GM19467 (cell line): ENCODE results near the gene ATRIP.
"Not testable (repeated sequence)": the region's sequence is repeated elsewhere in the genome, so short reads cannot be mapped to it uniquely, and the experiment has no call there.

Source experiments
- ATAC-seq: cut with Tn5 transposase; IDR thresholded peaks from one replicate; pipeline ENCODE4 v1.9.1; 2021; ENCODE audit warnings: mild to moderate bottlenecking, moderate library complexity; ENCODE audit not compliant: unreplicated experiment

Gene ATRIP

GRCh38 chr3:48446425-48447193, at the start of gene ATRIP:
Gene ATRIP (plus strand): TSS chr3:48446737. CDS start chr3:48446846, 109 bp downstream.
- ATAC-seq = peak; percentile 94

GRCh38 chr3:48397767-48398681, 48.5 kb upstream of the ATRIP start:
- ATAC-seq = no peak

DNA sequence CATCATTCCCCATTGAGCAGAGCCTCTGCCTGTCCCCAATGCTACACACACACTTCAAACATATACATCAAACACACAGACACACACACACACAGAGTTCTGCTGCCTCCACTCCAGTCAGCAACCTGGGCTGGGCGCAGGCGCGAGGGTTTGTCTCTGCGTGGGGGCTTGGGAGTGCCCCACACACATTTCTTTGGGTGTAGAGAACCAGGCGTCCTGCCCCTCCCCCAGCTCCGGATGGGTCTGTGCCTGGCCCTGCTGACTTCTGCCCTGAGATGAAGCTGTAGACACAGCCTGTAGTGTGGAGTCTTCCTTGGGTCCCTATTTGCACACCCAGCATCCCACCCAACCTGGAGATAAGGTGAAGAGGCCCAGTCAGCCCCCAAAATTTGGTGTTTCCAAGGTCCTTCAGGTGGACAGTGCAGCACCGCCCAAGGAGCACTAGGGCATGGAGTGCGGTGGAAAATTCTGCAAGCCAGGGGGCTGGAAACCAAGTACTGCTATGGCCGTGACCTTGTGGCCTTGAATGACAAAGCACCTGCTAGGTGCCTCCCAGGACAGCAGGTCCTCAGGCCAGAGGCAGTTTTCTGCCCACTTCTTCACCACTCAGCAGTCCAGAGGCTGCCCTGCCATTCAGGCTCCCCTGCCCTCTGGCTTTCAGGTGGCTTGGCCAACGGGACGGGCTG, 47.7 kb upstream of the ATRIP start:
- ATAC-seq = no peak

DNA sequence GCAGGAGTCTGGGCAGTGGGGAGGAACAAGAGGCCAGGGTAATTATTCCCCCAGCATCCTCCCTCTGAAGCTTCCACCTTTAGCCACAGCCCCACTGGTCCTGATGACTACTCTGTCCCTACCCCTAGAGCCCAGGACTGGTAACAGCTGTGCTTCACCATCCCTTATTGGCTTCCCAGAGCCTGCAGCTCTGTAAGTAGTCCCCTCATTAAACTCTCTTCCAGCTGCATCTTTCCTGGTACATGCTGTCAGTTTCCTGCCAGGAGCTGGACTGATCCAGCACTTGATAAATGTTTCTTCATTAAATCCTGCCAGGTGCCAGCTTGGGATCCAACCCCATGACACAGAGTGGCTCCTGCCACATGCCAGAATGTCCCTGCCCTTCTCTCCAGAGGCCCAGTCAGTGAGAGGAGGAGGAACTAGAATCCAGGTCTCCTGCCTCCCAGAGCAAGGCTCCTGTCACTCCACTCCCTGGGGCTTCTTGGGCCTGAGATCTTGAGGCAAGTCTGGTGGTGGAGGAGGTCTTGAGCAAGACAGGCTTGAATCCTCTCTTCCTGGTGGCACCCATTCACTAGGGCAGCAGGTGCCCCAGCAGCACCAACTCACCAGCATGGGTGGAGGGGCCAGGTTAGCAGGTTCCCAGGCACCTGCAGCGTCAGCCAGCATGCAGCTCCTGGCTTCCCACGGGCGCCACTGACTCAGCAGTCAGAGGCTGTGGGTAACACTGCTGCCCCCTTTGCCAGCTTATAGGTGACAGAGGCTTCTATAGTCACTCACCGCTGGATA, 47.0 kb upstream of the ATRIP start:
- ATAC-seq = no peak

DNA sequence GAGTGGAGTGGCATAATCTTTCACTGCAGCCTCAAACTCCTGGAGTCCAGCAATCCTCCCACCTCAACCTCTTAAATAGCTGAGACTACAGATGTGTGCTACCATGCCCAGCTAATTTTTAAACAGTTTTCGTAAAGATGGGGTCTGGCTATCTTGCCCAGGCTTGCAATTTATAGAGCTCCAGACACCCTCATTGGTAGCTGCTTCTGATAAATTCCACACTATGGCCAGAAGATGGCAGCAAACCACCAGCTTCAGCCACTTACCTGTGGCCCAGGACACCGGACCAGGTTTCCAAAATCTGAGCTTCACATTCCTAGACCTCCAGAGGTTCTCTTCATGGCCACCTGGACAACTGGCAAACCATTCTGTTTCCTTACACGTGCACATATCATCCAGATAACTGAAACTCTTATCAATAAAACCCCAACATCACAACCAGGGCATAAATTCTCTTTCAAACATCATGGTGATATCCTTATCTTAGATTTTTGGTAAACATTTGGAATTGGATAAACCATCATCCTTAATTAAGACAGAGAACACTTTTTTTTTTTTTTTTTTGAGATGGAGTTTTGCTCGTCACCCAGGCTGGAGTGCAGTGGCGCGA, 45.6 kb upstream of the ATRIP start:
- no peak for ATAC-seq

DNA sequence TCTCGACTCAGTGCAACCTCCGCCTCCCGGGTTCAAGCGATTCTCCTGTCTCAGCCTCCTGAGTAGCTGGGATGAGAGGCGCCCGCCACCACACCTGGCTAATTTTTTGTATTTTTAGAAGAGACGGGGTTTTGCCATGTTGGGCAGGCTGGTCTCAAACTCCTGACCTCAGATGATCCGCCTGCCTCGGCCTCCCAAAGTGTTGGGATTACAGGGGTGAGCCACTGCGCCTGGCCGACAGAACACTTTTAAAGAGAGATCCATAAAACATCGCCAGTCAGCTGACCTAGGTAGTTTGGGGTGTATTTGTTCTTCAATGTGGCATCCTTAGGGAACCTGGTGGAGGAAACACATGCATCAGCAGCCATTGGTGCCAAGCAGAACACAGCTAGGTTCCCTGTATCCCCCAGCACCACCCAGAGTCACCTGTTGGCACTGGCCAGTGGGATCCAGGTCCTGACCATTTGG, 45.1 kb upstream of the ATRIP start:
- not testable (repeated sequence) for ATAC-seq

GRCh38 chr3:48402281-48402732, 44.2 kb upstream of the ATRIP start:
- no peak for ATAC-seq

DNA sequence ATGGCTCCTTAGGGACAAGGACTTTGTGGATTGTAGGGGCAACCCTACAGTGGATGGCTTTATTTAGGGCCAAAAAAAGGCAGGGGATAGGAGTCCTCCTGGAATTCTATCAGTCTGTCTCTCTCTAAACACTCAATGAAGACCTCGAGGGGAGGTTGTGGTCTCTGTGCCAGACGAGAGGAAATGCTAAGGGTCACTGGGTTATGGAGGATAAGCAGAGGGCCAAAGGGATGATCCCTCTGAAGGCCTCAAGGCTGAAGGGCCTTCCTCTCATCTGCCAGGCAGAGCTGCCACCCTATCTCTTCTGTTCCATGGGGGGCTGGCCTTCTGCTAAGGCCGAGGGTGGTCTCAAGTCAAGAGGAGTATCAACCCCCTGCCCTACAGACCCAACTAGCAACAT, 43.6 kb upstream of the ATRIP start:
- no peak for ATAC-seq

DNA sequence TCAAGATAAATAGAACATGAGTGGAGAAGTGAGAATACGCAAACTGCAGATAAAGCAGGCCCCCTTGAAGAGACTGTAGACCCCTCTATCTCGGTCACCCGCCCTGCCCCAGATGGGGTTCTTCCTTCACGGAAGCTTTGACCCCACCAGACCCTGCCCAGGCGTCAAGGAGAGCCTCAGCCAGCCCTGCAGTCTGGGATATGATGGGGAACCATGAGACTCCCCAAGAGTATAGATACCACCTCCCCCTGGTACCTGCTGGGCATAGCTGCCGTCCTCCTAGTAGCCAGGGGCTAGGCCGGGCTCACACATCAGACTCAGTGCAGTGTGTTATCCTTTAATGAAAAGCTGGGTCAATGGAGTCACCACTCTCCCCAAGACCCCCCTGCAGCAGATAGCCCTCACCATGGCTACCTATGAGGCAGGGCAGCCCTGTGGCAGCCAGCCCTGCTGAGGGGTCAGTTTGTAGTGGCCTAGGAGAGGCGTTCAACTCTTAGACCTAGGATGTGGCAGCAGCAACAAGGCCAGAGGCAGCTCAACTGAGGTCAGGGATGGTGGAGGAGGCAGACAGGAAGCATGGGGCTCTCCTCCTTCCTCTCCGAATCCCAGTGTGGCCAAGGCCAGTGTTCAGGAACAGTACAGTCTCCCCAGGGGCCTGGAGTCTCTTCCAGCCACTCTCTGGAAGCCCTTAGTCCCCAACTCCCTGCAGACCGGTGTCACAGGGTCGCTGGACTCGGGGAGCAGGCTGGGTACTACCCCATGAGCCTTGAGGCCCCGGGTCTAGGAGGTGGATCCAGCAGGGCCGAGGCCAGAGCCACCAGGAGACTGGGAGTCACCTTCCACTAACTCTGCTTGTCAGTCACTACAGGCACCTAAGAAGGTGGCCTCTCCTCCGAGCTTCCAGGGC, 42.8 kb upstream of the ATRIP start:
- no peak for ATAC-seq

- ATAC-seq = no peak
Measured at GRCh38 chr3:48404440-48405342, 41.8 kb upstream of the ATRIP start.

- no peak for ATAC-seq
Measured at GRCh38 chr3:48405343-48405881, 41.1 kb upstream of the ATRIP start.

DNA sequence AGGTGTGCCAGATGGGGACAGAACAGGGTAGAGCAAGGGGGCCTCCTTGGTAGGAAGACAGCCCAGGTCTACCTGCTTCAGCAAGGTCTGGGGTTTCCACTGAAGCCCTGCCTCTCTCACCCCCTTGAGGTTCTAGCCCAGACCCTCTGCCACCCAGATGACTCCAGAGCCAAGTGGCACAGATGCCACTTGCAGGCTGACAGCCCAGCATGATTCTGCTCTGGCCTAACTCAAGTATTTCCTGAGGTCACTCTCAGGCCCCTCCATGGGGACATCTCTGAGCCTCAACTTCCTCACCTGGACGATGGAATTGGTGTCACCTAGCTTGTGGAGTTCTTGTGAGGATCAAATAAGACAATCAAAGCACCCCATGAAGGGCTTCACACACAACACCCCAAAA, 40.6 kb upstream of the ATRIP start:
- ATAC-seq = no peak

DNA sequence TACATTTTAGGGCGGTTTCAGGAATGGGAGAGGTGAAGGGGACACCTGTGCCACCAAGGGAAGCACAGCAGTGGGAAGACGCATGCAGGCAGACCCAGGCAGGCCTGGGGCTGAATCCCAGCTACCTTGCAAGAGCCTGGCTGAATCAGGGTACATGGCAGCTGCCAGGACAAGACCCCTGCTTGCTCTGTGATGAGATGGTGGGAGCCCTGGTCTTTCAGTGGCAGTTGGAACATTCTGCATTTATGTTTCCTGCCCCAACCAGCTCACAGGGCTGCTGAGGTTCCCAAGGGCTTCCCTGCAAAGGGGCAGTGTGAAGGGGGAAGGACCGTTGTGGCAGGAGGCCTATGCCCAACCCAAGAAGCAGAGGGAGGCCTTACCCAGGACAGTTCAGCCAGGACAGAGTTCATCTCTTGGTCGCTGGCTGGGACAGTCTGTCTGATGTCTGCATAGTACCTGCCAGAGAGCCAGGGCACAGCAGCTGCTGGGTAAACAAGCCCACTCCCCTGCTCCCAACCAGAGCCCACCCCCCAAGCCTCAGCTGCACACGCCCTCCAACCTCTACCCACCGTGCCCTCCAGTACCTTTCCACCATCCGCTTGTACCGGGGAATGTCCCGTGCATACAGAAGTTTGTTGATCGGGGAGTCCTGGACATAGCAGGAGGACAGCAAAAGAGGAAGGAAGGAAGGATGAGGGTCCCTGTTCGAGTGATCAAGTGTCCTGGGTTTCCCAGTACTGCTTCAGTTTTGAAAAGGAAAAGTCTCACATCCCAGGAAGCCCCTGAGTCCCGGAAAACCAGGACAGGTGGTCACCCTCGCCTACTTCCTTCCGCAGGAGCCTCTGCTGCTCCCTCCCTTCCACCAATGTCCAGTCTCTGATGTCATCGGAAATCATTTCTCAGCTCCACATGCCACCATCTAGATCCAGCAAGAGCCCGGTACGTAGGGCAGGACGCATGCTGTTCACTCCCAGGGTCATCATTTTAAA, 39.8 kb upstream of the ATRIP start:
- no peak for ATAC-seq

DNA sequence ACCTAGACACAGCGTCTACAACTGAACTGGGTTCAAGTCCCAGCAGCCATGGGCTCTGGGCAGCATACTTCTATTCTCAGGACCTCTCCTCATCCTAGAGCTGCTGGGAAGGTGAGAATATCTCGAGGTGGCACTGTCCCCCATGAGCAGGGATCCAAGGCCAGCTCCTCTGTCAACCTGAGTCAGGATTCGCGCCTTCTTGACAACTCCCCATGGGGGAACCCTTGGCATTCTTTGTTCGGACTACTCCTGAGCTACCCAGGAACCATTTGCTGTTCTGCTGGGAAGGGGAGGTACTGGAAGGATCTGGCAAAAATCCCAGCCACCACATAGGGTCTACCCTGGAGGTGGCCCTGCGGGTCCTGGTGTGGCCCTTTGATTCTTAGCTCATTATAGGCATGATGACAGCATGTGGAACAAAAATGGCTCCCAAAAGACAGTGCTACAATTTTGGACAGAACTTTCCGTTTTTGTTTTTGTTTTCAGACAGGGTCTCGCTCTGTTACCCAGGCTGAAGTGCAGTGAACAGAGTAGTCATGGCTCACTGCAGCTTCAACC, 38.9 kb upstream of the ATRIP start:
- ATAC-seq = no peak

GRCh38 chr3:48408823-48409281, 37.7 kb upstream of the ATRIP start:
- no peak for ATAC-seq
